Islet of Langerhans (tissue), 1 donor: ENCODE data around the gene TOPBP1.
"Not testable (repeated sequence)": the region's sequence is repeated elsewhere in the genome, so short reads cannot be mapped to it uniquely, and the experiment has no call there.

Experiments used
- FAIRE-seq: peaks from one replicate; lab custom pipeline; 2011; peaks lifted over from hg19 to GRCh38; lab: Jason Lieb, UNC

Gene TOPBP1

DNA sequence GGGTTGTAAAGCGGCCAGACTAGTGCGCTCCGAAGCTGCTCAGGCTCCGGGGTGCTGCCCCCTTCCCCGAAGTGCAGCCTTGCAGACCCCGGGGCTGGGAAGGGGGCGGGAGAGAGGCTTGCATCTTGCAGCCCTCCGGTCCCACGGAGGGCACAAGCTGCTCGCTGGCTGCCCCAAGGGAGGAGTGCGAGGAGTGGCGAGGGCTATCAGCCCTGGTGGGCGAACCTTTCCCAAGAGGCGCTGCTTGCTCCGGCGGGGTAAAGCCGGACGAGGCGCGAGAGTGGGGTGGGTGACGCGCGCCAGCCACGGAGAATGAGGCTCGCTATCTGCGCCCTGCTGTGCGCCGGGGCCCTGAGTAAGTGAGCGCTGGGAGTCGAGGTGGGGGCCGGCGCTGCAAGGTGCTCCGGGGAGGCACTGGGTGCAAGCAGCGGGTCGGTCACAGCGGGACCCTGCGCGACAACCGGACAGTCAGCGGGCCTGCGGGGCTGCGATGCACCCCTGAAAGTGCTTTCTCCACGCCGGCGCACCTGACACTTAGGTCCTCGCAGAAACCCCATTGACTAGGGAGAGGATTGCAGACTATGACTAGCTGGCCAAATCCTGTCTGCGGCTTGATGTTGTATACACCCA, 12.7 kb upstream of the TOPBP1 start:
- FAIRE-seq = no peak

- FAIRE-seq = no peak
Observed at GRCh38 chr3:133673746-133674145, 12.0 kb upstream of the TOPBP1 start.

GRCh38 chr3:133672461-133672860, 10.7 kb upstream of the TOPBP1 start:
- FAIRE-seq = no peak

DNA sequence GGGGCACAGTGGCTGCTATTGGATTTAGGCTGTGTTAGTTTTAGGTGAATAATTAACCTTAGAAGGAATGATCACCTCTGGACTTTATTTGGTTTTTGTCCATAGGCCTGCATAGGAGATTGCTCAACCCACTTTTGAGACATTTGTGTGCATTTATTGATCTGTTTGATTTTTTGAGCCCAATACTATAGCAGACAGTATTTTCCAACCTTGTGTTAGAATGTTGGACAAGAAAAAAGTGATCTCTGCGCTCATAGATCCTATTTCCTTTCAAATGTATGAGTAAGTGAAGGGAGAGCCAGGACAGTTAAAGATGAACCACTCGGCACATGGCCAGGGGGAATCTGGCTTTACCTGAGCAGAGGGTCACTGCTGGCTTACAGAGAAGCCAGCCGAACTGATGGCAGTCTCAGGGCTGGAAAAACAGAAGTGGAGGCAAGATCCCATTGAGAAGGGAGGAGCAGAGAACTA, 8.8 kb upstream of the TOPBP1 start:
- no peak for FAIRE-seq

GRCh38 chr3:133669949-133670524, 8.3 kb upstream of the TOPBP1 start:
- FAIRE-seq = no peak

- no peak for FAIRE-seq
Observed at GRCh38 chr3:133667118-133667517, 5.4 kb upstream of the TOPBP1 start.

DNA sequence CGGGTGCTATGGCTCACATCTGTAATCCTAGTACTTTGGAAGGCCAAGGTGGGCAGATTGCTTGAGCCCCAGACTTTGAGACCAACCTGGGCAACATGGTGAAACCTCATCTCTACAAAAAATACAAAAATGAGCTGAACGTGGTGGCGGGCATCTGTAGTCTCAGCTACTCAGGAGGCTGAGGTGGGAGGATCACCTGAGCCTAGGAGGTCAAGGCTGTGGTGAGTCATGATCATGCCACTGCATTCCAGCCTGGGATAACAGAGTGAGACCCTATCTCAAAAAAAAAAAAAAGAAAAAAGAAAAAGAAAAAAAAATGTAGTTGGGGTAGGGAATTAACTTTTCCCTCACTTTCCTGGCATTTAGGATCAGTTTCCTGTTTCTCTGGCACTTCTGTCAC, 3.4 kb upstream of the TOPBP1 start:
- not testable (repeated sequence) for FAIRE-seq

- no peak for FAIRE-seq
Observed at GRCh38 chr3:133663569-133664313, 2.0 kb upstream of the TOPBP1 start.

- FAIRE-seq = no peak
Observed at GRCh38 chr3:133662278-133662651, 524 bp upstream of the TOPBP1 start.

DNA sequence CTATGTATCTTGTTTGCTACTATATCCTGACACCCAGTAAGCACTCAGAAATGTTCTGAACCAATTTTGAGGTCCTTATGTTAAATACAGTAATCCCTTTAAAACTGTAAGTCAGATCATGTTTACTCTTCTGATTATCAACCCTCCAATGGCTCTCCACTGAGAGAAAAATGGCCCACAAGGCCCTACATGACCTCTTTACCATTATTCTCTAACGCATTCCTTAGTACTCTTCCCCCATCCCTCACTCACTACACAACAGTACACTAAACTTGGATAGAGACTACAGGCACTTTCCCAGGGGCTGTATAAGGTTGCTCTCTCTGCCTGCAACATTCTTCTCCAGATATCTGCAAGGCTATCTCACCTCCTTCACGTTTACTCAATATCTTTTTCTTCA, 1.9 kb downstream of the TOPBP1 start:
- no peak for FAIRE-seq

- no peak for FAIRE-seq
Observed at GRCh38 chr3:133655731-133656515, 5.8 kb downstream of the TOPBP1 start.

GRCh38 chr3:133649486-133650068, 12.2 kb downstream of the TOPBP1 start:
- no peak for FAIRE-seq

DNA sequence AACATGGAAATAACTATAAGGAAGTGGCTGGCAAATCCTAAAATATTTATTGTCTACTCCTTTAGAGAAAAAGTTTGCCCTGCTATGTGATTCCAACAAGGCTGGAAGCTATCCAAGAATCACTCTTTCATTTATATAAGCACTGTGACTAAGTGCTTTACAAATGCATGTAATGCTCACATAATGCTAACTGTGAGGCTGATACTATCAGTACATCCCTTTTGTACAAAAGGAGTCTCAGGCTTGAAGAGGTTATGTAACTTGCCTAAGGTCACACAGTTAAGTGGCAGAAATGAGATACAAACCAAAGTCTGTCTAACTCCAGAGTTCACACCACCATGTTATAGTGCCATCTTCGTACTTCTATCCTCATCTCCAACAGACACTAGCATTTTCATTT, 17.0 kb downstream of the TOPBP1 start:
- no peak for FAIRE-seq

DNA sequence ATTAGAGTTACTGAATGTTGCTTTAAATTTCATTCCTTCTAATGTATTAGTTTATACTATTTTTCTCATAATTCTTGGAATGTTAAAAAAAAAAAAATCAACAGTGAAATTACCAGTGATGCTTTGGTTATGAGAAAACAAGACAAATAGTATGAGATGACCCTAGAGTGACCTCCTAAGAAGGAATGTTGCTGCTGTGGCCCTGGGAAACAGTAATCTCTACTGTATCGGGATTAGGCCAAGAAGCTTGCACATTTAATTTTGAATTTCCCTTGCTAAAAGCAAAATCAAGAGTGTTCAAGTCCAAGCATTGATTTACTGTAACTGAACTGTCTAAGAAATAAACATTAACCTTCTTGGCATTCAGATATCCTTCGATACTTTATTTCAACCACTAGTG, 18.1 kb downstream of the TOPBP1 start:
- no peak for FAIRE-seq

GRCh38 chr3:133641254-133641653, 20.5 kb downstream of the TOPBP1 start:
- FAIRE-seq = no peak

DNA sequence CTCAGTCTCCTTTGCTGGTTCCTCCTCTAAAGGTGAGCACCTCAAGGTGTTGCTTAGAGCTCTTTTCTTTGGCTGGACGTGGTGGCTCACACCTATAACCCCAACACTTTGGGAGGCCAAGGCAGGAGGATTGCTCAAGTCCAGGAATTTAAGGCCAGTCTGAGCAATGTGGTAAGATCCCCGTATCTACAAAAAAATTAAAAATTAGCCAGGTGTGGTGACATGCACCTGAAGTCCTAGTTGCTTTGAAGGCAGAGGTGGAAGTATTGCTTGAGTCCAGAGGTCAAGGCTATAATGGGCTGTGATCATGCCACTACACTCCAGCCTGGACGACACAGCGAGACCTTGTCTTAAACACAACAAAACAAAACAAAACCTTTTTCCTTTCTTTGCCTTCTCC, 28.3 kb downstream of the TOPBP1 start:
- no peak for FAIRE-seq

- no peak for FAIRE-seq
Observed at GRCh38 chr3:133629146-133629545, 32.6 kb downstream of the TOPBP1 start.

DNA sequence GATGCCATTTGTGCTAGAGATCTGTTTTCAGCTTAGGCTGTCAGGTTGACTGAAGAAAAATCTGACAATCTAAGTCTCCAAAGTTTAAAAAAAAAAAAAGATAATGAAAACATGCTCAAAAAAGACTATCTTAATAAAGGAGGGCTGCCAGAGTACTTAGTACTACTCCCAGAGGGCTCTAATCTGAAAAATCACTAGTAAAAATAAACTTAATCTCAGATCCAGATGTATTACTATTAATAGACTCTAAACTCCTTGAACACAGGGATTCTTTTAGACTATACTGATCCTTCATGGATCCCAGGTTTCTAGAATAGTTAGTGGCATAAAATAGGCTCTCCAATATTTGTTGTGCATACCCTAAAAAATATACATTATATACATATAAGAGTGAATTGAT, 34.0 kb downstream of the TOPBP1 start:
- no peak for FAIRE-seq

GRCh38 chr3:133620066-133620784, 41.5 kb downstream of the TOPBP1 start:
- FAIRE-seq = no peak

GRCh38 chr3:133611534-133611933, 50.2 kb downstream of the TOPBP1 start:
- FAIRE-seq = no peak

DNA sequence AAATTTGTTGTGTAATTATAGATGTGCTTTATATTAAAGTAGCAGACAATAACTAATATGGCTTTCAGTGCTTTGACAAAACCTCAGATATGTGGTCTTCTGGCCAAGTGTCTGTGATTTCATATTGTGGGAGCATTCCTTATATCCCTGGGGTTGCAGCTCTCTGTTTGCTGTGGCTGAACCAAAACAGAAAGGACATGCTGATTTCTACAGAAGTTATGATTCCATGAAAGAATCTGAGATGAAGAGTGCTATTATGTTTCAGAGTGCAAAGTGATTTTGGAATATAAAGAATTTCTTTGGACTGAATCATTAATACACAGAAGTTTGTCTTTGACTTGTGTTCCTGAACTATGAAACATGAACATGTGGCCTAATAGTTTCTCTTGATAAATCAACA, 51.7 kb downstream of the TOPBP1 start:
- FAIRE-seq = no peak

DNA sequence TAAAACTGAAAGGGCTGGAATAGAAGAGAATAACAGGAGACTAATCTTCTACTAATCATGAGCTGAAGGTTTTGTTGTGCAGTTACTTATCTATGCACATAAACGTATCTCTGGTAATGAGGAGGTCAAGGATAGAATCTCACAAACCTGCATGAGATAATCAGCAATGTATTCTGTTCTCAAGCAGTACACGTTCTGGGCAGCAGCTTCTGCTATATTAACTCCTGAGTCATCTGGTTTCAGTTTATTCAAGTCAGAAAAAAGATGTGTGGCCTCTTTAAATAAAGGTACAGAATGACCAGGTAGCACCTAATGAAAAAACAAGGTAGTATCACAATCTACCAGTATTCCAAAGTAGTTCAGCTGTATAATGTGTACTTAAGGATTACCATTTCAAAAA, 53.4 kb downstream of the TOPBP1 start:
- peak; percentile 74 for FAIRE-seq
